Tongue (tissue), 2 donors: ENCODE data around the gene CLIC3. TPM values are rescaled to one million over a fixed set of nuclear protein-coding genes. Genes with fewer than 3 reads are reported as not detected.
"Not testable (repeated sequence)": the region's sequence is repeated elsewhere in the genome, so short reads cannot be mapped to it uniquely, and the experiment has no call there.

ENCODE experiments used
- DNase-seq: peaks from one replicate; pipeline ENCODE4 v3.0.0-alpha.2; 2015
- total RNA-seq: library from RNA; depleted of rRNA; stranded (reverse); fragments of >200 nt; gene quantifications from one replicate; pipeline ENCODE4 v1.2.3, GENCODE V29; 2014

Gene CLIC3
- total RNA-seq, 1 donor from 2014 or later, result 4.9 TPM

DNA sequence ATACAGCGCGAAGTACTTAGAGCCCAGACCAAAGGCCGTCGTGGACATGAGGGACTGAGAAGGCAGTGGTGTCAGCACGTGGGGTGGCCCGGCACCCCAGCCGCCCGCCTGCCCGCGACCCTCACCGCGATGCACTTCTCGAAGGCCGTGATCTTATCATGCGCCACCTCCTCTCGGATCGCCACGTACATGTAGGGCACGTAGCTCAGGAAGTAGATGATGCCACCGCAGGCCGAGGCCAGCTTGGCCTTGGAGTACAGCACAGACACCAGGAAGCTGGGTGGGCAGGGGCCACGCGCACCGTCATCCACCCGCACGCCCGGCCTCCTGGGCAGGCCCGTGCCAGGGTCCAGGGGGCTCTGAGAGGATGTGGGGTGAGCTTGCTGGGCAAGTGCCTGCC, 20.7 kb upstream of the CLIC3 start:
- no peak for DNase-seq

DNA sequence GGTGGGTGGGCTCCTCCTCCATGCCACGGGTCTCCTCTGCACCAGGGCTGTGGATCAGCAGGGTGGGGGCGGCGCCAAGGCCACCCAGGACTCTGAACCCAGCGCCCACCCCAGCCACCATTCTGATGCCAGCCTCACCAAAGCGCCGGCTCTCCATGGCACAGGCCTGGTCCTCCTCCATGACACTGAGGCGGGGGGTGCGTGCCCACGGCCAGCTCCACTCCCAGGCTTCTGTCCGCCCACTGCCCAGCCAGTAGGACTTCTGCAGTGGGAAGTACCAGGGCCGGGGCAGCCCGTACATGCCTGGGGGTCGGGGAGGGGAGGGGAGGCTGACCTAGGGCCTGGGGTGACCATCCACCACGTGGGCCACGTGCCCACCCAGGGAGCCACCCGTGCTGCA, 20.1 kb upstream of the CLIC3 start:
- DNase-seq, result no peak

DNA sequence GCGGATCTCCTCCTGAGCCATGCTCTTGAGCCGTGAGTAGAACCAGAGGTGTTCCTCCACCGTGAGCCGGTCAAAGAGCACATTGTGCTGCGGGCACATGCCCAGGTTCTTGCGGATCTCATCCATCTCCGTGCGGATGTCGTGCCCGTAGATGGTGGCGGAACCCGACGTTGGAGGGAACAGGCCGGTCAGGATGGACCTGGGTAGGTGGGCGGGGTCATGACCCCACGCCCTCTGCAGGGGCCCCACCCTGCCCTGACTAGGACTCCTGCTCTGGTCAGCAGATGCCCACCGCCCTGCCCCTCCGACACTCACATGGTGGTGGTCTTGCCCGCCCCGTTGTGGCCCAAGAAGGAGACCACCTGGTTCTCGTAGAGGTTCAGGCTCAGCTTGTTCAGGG, 19.6 kb upstream of the CLIC3 start:
- no peak for DNase-seq

DNA sequence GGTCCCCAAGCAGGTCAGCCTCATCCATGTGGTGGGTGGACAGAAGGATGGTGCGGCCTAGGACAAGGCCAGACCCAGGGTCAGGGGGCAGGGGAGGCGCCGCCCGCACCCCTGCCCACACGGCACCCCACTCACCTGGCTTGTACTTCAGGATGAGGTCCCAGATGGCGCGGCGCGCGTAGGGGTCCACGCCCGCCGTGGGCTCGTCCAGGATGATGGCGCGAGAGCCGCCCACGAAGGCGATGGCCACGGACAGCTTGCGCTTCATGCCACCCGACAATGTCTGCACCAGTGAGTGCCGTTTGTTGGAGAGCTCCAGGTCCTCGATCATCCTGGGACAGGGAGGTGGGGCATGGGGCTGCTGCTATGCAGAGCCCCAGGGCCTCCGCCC, 19.2 kb upstream of the CLIC3 start:
- DNase-seq, result no peak

DNA sequence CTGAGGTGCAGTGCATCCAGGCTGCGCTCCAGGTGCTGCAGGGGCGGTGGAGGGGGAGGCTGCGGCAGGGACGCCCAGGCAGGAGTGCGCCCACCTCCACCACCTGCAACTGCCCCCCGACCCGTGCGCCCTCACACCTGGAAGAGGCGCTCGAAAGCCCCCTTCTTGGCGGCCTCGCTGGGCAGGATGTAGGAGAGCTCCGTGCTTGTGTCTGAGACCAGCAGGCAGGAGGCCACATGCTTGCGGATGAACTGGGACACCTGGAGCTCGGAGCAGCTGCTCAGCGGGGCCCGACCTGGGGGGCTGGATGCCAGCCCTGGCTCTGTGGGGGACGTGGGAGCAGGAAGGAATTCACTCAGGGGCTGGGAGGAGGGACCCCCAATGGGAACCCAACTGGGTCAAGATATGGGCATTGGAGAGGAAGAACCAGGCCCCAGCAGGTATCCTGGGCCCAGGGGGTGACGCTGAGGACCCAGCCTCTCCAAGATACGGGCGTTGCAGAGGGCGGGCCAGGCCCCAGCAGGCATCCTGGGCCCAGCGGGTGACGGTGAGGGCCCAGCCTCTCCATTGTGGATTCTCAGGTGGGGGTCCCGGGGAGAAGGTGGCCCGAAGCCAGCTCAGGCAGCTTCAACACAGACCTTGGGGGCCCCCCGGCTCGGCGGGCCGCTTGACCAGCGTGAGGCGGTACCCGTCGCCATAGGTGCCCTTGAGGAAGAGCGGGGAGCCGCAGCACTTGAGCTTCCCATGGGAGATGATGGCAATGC, 18.6 kb upstream of the CLIC3 start:
- no peak for DNase-seq

DNA sequence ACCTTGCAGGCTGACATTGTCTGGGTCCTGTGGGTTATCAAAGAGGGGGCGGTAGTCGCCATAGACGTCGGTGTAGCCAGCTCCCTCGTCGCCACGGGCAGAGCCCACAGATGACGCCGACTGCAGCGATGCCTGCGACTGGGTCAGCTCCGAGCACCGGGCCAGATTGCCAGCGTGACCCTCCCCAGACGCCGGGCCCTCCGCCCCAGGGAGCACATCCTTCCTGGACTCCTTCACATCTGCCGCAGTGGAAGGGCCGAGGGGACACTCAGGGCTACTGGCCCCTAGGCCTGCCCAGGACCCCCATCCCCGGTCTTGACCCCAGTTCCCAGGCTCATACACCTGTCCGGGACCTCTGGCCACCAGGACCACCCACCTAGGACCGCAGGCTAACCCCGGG, 17.8 kb upstream of the CLIC3 start:
- no peak for DNase-seq

DNA sequence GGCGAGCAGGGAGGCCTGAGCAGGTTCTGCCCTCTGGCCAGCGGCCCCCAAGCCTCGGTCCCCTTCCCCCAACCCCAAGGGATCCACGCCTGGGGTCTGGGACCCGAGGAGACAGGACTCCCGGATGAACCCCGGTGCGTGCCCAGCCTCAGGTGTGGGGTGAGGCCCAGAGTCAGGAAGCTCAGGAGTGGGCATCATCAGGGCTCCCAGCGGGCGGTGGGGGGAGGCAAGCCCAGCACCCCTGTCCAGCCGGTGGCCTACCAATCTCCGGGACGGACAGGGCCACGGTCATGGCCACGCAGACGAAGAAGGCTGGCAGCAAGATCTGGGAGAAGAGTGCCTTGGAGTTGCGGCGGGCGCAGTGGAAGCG, 17.2 kb upstream of the CLIC3 start:
- no peak for DNase-seq

DNA sequence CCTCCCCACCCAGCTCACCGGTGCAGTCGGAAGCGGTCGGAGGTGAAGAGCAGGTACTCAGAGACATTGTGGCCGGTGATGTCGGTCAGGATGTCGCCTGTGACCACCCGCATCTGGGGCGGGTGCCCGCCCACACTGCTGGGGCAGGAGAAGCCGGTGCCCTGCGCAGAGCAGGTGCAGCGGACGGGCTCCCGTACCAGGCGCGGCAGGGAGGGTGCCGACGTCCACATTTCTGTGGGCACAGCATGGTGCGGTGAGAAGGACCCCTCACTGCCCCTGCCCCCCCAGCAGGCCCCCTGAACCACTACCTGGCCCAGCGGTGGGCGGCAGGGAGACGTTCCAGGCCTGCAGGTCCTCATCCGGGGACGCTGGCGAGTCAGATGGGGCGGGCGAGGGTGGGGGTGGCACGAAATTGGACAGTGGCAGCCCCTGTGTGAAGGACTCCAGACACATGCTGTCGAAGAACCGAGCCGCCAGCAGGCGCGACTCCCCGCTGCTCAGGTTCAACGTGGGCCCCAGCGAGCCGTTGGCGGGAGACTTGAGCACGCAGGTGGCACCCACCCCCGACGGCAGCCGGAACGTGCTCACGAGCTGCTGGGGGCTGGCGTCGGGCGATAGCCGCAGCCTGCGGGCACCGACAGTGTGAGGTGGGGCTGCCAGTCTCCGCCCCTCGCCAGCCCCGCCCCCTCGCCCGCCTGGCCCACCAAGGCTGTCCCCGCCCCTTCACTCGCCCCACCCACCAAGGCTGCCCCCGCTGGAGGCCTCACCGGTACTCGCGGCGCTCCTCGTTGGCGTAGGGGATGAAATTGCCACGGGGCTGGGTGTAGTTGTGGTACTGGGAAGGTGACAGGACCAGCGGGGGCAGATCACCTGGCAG, 16.6 kb upstream of the CLIC3 start:
- DNase-seq, result no peak

DNA sequence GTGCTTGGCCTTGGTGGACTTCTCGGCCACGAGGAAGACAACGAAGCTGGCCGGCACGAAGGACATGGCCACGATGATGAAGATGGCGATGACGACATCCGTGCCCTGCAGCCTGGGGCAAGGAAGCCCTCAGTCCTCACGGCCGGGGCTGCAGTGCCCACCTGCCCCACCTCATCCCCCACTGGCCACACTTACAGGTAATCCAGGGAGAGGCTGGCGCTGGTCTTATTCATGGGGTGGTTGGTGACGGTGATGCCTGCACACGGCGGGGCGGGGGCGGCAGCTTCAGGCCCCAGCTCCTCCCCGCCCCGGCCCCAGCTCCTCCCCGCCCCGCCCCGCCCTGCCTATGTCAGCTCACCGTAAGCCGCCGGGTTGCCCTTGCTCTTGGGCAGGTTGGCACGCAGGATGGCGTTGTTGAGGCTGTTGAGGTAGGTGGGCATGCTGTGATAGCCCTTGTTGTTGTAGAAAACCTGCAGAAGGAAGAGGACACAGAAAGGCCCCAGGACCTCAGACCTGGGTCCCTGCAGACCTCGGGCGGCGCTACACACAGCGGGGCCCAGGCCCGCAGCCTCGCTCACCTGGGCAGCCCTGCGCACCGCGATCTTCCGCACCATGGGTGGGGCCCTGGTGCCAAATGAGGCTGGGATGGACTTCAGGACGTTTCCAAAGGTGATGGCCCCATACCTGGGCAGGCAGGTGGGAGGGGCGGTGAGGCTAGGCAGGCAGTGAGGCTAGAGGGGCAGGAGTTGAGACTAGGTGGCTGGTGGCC, 15.7 kb upstream of the CLIC3 start:
- no peak for DNase-seq

DNA sequence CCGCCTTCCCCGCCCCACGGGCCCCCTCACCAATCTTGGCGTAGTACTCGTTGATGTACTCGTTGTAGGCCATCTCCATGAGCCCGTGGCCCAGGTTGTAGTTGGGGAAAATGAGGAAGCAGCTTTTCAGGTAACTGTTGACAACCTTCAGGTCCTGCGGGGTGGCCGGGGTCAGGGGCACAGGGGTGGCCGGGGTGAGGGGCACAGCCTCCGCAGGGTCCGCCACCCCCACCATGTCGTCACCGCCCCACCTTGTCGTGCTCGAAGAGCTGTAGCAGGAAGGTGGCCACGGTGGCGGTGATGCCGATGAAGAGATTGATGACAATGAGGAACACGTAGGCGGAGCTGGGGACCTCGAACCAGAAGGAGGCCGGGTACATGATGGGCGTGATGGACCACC, 14.8 kb upstream of the CLIC3 start:
- DNase-seq, result no peak

DNA sequence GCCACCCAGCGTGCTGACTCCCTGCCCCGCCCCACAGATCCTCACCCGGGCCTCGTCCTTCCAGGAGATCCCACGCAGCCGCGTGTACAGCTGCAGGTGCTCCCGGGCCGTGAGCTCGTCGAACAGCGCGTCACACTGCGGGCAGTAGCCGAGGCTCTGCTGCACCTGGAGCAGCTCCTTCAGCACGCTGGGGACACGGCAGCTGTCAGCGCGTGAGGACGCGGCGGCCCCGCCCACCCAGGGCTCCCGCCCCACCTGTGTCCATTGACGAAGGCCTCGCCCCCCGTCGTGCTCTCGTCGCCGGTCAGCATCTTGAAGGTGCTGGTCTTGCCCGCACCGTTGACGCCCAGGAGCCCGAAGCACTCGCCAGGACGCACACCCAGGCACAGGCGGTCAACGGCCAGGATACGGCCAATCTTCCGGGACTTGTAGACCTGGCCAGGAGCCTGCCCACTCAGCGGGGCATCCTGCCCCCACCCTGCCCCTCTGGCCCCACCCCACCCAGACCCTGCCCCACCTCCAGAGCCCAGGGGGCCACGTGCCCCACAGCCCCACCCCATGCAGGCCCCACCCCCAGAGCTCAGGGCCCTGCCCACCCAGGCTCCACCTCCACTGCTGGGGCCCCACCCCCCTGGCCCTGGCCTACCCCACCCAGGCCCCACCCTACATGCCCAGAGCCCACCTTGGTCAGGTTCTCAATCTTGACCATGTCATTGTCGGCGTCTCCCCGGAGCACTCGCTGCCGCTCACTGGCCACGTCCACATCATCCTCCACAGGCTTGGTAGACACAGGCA, 13.8 kb upstream of the CLIC3 start:
- DNase-seq, result no peak

DNA sequence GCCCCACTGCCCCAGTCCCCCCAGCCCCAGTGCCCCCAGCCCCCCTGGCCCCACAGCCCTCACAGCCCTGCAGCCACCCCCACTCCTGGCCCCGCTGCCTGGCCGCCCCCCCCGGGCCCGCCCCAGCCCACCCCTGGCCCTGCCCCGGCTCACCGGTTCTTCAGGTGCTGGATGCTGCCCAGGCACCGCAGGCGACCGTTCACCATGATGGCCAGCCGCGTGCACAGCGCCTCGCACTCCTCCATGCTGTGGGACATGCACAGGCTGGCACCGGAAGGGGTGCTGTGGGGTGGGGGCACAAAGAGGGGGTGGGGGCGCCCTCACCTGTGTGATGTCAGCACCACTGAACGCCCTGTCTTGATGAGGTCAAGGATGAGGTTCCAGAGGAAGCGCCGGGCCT, 12.8 kb upstream of the CLIC3 start:
- DNase-seq, result no peak

DNA sequence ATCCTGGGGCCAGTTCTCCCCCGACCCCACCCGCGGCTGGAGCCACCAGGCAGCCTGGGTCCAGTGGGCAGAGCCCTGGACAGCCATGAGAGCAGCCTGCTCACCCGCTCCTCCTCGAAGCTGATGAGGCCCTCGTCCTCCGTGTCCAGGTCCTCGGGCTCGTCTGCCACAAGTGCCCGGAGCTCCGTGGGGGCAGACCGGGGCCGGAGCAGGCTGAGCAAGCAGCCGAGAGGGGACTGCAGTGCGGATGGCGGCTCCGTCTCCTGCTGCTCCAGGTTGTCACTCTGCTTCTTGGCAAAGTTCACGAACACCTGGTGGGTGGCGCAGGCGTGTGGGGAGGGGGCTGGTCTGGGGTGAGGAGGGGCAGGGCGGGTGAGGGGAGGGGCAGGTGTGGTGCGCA, 11.9 kb upstream of the CLIC3 start:
- no peak for DNase-seq

DNA sequence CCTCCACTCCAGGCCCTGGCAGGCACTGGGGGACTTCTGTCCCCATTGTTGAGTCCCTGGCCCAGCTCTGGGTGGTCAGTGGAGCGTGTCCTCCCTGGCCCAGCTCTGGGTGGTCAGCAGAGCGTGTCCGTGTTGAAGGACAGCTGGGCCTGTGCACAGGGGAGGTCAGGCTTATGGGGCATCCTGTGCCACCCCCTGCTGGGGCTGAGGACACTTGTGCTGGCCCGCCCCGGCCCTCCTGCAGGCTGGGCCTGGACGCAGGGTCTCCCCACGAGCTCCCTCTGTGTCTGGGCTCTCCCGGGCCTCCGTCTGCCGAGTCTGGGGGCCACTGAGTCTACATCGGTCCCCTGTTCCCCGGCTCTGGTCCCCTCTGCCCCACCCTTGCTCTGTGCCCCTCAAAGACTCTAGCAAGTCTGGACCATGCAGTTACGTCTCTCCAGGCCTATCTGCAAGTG, 11.5 kb upstream of the CLIC3 start:
- DNase-seq, result no peak

DNA sequence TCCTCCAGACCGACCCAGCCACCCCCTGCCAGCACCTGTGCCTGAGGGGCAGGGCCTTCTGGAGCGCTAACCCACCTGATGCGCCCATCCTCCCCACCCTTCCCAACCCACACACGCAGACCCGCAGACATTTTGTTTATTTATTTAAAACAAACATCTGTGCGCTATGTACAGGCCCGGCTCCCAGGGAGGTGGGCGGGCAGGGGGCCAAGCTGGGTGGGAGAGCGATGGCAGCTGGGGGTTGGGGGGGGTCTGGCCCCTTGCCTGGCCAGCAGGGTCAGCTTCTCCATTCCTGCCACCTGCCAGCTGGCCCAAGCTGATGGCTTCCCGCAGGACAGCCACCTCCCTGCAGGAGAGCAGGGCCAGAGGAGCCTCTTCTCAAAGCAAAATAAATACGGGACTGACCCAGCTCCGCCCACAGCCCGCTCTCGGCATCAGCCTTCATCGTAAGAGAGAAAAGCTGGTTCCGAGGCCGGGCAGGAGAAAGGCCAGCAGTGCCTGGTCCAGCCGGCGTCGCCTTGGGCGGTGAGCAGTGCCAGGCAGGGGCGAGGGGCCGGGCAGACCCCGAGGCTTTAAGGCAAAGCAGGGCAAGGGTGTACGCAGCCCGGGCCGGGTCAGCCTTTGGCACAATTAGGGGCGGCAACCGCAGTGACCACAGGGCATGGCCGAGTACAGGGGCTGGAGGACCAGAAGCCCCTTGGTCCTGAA, 10.9 kb upstream of the CLIC3 start:
- DNase-seq, result peak; percentile 61

DNA sequence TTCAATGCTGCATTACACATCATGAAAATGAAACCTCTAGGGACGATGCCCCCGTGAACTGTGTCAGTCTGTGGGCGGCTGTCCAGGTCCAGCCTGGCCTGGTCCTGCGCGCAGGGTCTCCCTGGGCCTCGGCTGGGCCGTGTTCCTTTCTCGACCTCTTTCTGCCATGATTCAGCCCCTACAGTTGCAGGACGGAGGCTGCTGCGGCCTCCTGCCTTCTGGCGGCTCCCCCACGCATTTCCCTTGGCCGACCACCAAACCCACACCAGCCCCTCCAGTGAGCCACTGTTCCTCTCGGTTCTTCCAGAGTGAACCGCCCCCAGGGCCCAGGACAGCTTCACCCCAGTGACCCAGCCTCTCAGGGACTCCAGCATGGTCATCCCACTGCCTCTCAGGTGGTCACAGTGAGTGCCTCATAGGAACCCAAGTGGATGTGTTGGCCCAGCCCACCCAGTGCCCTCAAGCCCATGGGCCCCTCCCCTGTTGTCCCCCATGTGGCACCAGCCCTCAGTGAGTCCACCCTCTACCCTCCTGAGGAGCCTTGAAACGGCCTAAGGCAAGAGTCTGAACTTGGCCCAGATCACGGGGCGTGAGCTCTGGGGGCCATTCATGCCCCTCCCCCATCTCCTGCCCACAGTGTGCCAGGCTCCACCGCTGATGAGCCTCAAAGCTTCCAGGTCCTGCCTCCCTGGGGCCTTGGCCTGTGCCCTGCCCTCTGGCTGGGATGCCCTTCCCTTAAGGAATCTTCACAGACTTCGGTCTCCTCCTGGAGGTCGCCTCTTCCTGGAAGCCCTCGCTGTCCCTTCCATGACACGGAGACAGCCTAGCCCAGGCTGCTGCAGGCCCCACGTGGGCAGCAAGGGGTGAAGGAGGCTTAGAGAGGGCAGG, 10.0 kb upstream of the CLIC3 start:
- no peak for DNase-seq

DNA sequence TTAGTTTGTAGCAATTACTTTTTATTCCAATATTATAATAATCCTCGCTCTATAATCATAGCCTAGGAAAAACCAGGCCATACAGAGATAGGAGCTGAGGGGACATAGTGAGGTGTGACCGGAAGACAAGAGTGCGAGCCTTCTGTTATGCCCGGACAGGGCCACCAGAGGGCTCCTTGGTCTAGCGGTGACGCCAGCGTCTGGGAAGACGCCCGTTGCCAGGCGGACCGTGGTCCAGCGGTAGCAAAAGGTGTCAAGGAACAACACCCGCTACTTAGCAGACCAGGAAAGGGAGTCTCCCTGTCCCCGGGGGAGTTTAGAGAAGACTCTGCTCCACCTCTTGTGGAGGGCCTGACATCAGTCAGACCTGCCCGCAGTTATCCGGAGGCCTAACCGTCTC, 7.9 kb upstream of the CLIC3 start:
- DNase-seq, result not testable (repeated sequence)

DNA sequence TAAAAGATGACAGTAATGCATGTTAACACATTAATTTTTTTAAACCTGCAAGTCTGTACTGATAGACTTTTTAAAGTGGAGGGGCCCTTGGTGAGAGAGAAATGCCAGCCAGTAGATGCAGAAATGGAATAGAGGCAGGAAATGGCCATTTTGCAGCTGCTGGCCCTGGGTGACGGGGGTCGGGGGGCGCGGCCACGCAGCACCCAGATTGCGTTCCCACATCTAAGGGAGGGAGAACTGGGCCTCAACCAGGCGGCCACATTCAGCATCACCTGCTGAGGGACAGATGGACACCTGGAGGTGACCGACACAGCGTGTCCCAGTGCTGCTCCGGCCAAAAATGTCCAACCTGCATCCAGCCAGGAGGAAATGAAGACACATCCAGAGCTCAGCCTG, 6.3 kb upstream of the CLIC3 start:
- no peak for DNase-seq

DNA sequence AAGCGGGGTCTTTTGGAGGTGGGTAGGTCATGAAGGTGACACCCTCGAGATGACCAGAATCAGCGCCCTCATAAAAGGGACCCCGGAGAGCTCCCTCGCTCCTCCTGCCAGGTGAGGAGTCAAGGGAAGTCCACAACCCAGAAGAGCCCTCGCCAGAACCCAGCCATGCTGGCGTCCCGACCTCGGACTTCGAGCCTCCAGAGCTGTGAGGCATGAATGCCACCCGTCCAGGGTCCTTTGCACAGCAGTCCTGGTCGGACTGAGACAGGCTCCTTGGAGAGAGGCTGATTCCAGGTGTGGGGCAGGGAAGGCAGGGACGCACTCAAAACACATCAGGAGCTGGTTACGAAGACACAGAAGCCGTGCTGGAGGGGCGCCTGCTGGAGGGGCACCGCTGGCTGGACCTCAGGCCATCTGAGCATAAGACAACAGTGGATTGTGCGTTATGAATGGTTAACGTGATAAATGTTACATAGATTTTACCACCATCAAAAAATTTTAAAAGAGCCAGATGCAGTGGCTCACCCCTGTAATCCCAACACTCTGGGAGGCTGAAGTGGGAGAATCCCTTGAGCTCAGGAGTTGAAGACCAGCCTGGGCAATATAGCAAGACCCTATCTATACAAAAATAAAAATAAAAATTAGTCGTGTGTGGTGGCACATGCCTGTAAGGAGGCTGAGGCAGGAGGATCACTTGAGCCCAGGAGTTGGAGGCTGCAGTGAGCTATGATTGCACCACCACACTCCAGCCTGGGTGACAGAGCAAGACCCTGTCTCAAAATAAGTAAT, 5.7 kb upstream of the CLIC3 start:
- DNase-seq, result no peak
